GM06990 (cell line): ENCODE data around the gene CRYBG2.

Source experiments
- DNase-seq: peaks from one replicate; pipeline ENCODE4 v3.0.0-alpha.2; 2011; ENCODE audit not compliant: insufficient read length; ENCODE audit errors: extremely low read depth
- H3K27me3 ChIP-seq: replicated peaks from 2 replicates; pipeline ENCODE4 v1.6.0; 2011; ENCODE audit warnings: low read length; ENCODE audit not compliant: control insufficient read depth, insufficient read depth
- H3K36me3 ChIP-seq: 2 replicates; pipeline ENCODE4 v1.5.1; 2011; ENCODE audit warnings: low read length; ENCODE audit not compliant: control insufficient read depth, insufficient read depth
- H3K4me3 ChIP-seq: replicated peaks from 2 replicates; pipeline ENCODE4 v1.5.1; 2011; ENCODE audit warnings: low read depth, mild to moderate bottlenecking, control low read depth, low read length
- TF ChIP-seq, protein P1 (sequence below): IDR thresholded peaks from 2 replicates; pipeline ENCODE4 v1.5.1; 2011; ENCODE audit warnings: low read length, control low read depth, mild to moderate bottlenecking, inconsistent platforms; ENCODE audit not compliant: insufficient read depth, poor library complexity, severe bottlenecking

The CRYBG2 gene

DNA sequence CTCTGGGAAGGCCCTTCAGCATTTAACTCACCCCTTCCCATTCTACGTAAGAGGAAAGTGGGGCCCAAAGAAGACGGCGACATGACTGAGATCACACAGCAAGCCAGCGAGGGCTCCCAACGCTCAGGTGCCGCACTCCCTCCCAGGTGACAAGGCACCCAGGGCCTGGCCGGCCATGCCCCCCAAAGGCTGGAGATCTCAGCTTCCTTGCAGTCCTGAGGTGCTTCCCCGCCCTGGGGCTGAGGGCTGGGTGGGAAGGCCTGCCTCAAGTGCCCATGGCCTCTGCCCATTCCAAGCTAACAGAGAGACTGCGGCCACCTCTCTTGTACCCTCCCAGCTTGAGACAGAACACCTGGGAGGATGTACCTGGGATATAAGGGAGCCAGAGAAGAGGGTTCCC is 1.0 kb upstream of the CRYBG2 start:
- Histone ChIP-seq H3K4me3 (no peak overlapping the region), H3K27me3 (no peaks in the 10 kb centered on the region; the same call in none of the 2 replicates), H3K36me3 (no peaks in the 10 kb centered on the region)
- no peak for DNase-seq
- TF ChIP-seq, protein P1, sequence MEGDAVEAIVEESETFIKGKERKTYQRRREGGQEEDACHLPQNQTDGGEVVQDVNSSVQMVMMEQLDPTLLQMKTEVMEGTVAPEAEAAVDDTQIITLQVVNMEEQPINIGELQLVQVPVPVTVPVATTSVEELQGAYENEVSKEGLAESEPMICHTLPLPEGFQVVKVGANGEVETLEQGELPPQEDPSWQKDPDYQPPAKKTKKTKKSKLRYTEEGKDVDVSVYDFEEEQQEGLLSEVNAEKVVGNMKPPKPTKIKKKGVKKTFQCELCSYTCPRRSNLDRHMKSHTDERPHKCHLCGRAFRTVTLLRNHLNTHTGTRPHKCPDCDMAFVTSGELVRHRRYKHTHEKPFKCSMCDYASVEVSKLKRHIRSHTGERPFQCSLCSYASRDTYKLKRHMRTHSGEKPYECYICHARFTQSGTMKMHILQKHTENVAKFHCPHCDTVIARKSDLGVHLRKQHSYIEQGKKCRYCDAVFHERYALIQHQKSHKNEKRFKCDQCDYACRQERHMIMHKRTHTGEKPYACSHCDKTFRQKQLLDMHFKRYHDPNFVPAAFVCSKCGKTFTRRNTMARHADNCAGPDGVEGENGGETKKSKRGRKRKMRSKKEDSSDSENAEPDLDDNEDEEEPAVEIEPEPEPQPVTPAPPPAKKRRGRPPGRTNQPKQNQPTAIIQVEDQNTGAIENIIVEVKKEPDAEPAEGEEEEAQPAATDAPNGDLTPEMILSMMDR: no peak

DNA sequence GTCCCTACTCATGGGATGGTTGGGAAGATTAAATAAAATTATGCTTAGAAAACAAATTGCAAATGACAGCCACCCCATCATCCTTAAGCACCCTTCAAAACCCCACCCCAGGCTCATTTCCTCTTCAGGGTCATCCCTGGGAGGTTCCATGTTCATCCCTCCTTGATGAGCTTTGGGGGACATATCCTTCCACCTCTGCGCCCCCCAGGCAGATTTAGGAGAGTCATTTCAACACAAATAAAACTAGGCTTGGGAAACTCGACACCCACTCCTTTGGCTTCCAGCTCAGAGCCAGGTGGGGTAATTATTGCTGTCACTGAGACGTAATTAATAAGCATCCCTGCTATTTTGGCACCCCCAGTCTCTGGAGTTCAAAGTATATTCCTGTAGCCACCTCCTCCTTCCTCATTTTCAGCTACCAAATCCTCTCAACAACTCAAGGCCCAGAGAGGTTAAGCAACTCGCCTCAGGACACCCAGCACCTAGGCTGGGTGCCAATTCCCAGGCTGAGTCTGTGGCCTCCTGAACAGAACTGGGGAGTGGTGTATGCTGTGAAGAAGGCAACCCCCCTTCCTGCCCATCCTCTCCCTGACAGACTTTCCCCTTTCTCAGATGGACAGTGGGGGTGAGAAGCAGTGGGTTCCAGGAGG is 595 bp downstream of the CRYBG2 start:
- TF ChIP-seq, protein P1: no peak
- Histone ChIP-seq H3K36me3 (no peaks in the 10 kb centered on the region), H3K4me3 (no peak overlapping the region), H3K27me3 (no peaks in the 10 kb centered on the region; the same call in none of the 2 replicates)
- DNase-seq: no peak

DNA sequence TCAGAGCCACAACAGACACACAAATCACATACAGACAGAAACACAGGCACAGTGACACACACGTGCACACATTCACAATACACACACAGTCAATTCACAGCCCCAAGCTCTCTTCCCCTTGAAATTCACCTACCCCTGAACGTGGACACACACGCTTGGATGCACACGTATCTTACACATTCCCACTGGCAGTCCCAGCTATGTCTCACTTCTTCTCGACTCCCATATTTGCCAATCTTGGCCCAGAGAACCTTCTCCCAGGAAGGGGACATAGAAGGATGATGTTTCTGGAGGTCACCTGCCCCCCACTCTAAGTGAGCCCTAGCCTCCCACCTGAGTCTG is 1.6 kb downstream of the CRYBG2 start:
- Histone ChIP-seq H3K4me3 (no peak overlapping the region), H3K36me3 (no peaks in the 10 kb centered on the region), H3K27me3 (no peaks in the 10 kb centered on the region; the same call in none of the 2 replicates)
- TF ChIP-seq, protein P1: no peak
- DNase-seq: no peak

DNA sequence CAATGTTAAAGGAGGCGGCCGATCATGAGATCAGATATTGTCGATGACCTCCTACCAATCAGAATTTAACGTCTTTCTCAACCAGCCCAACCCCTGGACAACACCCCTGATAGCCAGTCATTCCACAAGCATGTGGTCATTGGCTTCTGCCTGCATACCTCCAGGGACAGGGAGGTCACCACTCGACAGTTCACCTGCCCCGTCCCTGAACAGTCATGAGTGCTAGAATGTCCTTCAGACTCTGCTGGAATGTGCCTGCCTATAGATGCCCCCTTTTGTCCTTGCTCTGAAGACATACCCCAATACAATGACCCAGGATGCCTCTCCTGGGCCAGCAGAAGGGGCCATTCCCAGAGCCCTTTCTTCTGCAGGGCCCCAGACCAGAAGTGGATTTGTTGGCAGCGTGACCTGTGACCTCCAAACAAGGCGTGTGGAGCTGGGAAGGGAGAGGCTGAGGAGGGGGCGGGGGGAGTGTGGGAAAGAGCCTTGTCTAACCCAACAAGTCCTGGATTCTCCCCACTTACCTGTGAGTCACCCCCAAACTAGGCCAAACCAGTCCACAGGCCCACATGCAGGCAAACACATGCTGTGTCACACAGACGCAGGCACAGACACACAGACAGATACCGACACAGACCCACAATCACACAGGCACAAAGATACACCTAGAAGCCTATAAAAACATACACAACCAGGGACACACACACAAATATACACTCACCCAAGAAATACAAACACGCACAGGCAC is 2.2 kb downstream of the CRYBG2 start:
- no peak for DNase-seq
- Histone ChIP-seq H3K4me3 (no peak overlapping the region), H3K27me3 (no peaks in the 10 kb centered on the region; the same call in none of the 2 replicates), H3K36me3 (no peaks in the 10 kb centered on the region)
- TF ChIP-seq, protein P1: no peak

DNA sequence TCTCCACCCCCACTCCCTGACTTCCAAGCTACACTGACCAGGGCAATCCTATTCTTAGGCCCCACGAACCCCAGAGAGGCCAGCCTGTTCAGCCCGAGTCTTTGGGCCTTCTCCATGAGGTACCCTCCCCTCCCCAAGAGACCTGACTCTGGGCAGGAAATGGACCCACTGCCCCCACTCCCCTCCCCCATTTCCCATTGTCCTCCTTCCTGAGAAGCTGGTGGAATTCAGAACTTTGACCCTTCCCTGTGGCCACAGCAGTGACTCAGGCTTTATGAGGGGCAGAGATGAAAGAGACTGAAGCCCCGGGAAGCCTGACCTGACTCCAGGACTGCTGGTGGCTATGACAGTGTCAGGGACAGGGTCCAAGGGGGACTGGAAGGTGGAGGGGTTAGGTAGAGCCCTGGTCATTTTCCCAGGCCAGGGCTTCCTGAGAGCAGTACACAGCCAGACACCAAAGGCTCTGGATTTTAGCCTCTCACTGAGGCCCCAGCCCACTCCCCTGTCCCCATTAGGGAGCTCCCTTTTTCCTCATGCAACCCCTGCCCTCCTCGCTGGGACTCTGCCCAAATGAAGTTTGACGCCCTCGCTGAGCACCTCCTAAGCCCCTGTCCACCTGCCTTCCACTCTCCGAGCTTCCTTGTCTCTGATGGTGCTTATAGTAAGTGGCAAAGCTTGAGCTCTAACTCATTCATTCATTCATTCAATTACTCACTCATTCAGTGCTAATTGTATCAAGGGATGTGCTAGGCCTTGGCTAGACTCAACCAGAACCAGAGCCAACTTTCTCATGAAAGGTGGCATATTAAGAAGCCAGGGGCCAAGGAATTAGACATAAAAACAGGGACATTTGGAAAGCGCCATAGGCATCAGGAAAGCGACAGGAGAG is 3.0 kb downstream of the CRYBG2 start:
- DNase-seq: no peak
- no peaks in the 10 kb centered on the region; the same call in none of the 2 replicates for H3K27me3 ChIP-seq
- H3K4me3 ChIP-seq: no peak overlapping the region
- no peaks in the 10 kb centered on the region for H3K36me3 ChIP-seq
- TF ChIP-seq, protein P1: no peak
